Pancreas (tissue), 10 donors: ENCODE measurements around the gene FAM200A. TPM values are rescaled to one million over a fixed set of nuclear protein-coding genes. Genes with fewer than 3 reads are reported as not detected.
"Not testable (repeated sequence)": the region's sequence is repeated elsewhere in the genome, so short reads cannot be mapped to it uniquely, and the experiment has no call there.

ENCODE experiments used
- ATAC-seq, 4 donors: fragments of 200-7000 bp; cut with Tn5 transposase; one replicate each; pipeline versions ENCODE4 v1.8.0 to v1.9.1; 2020; ENCODE audit warnings: mild to moderate bottlenecking in 4 of 4, moderate library complexity in 4 of 4
- DNase-seq, 6 donors: peaks; one replicate each; pipeline ENCODE4 v3.0.0-alpha.2; 2020
- FAIRE-seq: peaks from 2 replicates; lab custom pipeline; 2012; peaks lifted over from hg19 to GRCh38; lab: Jason Lieb, UNC
- H3K27ac ChIP-seq, 4 donors: fragments of 200-600 bp; sonication (generic); 1 replicate in 3 of 4; 2 replicates in 1 of 4; pipeline versions ENCODE4 v1.5.0 to v1.8.0; 2020
- H3K27me3 ChIP-seq, 4 donors: fragments of 200-600 bp; one replicate each; pipeline ENCODE4 v1.8.0; 2021
- H3K36me3 ChIP-seq, 3 donors: fragments of 200-600 bp; sonication (generic) in 1 of 3; one replicate each; pipeline versions ENCODE4 v1.5.0 to v1.8.0; 2020 to 2021
- H3K4me1 ChIP-seq, 3 donors: fragments of 200-600 bp; one replicate each; pipeline ENCODE4 v1.8.0; 2021
- H3K4me3 ChIP-seq, 4 donors: fragments of 200-600 bp; sonication (generic) in 2 of 4; one replicate each; pipeline versions ENCODE4 v1.5.0 to v1.8.0; 2020 to 2021
- H3K9me3 ChIP-seq, 4 donors: fragments of 200-600 bp; one replicate each; pipeline ENCODE4 v1.8.0; 2021
- CTCF ChIP-seq, 4 donors: fragments of 200-600 bp; sonication (generic) in 3 of 4; IDR thresholded peaks; one replicate each; pipeline versions ENCODE4 v1.5.0 to v1.8.0; 2021; ENCODE audit warnings: antibody characterized with exemption in 4 of 4
- WGBS, 2 donors: extraction: QIAGEN DNeasy Blood & Tissue Kit; methylation state at CpG; one replicate each; pipeline ENCODE4 v1.1.7; 2013; 5-methylcytosine and 5-hydroxymethylcytosine counted together
- intact Hi-C, 3 donors: fragments of 100-400 bp; cut with DNase I; formaldehyde crosslinking; loops; one replicate each; pipeline versions ENCODE4 v1.11.1 to v1.14.2; 2022
- polyA plus RNA-seq, 2 donors: library from polyadenylated mRNA; stranded (reverse); fragments of 200-250 nt; gene quantifications; one replicate each; pipeline ENCODE4 v1.2.3, GENCODE V29; 2013
- total RNA-seq, 6 donors: library from RNA; stranded (reverse); fragmentation: NEBNext Ultra II Directional in 4 of 6; extraction: Animal tissue kit (Norgen Biotek cat#: 25700) in 4 of 6; gene quantifications; one replicate each; pipeline versions ENCODE4 v1.2.1 to v1.2.4, GENCODE V29; 2021 to 2023
- donor health status: healthy with polysubstance abuse.
- donor health status: DM: no; HTN: no; CAD: no; lungs with moderate emphysema.
- donor health status: DM: no; HTN: no; CAD: no.
- donor health status: control.
- donor health status: control.
- donor health status: Bipolar disorder and iron deficiency.
- donor health status: DM: yes; HTN: yes; CAD: no.
- donor health status: DM: no; HTN: no; CAD: no.
- donor health status: DM: no; HTN: no; CAD: no.
- donor health status: DM: yes; HTN: yes; CAD: no.

The FAM200A gene
- total and polyA plus RNA-seq, 8 donors, result 1.7 to 4.3 (median 2.4) TPM

- H3K27ac ChIP-seq, result no peak overlapping the region
Observed at GRCh38 chr7:99576251-99576650, 24.3 kb upstream of the FAM200A start.

DNA sequence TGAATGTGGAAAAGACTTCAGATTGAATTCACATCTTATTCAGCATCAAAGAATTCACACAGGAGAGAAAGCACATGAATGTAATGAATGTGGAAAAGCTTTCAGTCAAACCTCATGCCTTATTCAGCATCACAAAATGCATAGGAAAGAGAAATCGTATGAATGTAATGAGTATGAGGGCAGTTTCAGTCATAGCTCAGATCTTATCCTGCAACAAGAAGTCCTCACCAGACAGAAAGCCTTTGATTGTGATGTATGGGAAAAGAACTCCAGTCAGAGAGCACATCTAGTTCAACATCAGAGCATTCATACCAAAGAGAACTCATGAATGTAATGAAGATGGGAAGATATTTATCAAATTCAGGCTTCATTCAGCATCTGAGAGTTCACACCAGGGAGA, 21.3 kb upstream of the FAM200A start:
- no peaks in the 10 kb centered on the region for H3K9me3 ChIP-seq
- H3K4me1 ChIP-seq, result no peaks in the 10 kb centered on the region
- no peak overlapping the region for H3K4me3 ChIP-seq
- TF ChIP-seq CTCF (IDR thresholded peaks at IDR 0.05), result no peak
- FAIRE-seq (no peak), DNase-seq (no peak), ATAC-seq (no peak)
- H3K27ac ChIP-seq, result no peak overlapping the region
- peaks cover 0 to 32% (median 8%) of the 10 kb centered on the region in 3 donors for H3K36me3 ChIP-seq
- WGBS, 2 donors, result 90 to 100% methylated on average over 1 of the region's 1 CpG
- no peaks in the 10 kb centered on the region for H3K27me3 ChIP-seq
- intact Hi-C loops, result no loop called here

More at GRCh38 chr7:99576251-99576650, 24.3 kb upstream of the FAM200A start:
- no peaks in the 10 kb centered on the region for H3K27me3 ChIP-seq
- no peaks in the 10 kb centered on the region for H3K9me3 ChIP-seq
- H3K4me3 ChIP-seq, result no peak overlapping the region
- DNase-seq (no peak), FAIRE-seq (no peak), ATAC-seq (no peak)
- H3K4me1 ChIP-seq, result no peaks in the 10 kb centered on the region
- no peak for TF ChIP-seq CTCF (IDR thresholded peaks at IDR 0.05)
- 68 to 82% methylated on average over 3 of the region's 3 CpGs for WGBS, 2 donors
- H3K36me3 ChIP-seq, result peaks cover 0 to 24% (median 8%) of the 10 kb centered on the region in 3 donors
- intact Hi-C loops, result no loop called here

- intact Hi-C loops, result no loop called here
- H3K27ac ChIP-seq, result no peak overlapping the region
- WGBS, 2 donors, result 96% methylated on average over 3 of the region's 3 CpGs
- peaks cover 0 to 34% (median 8%) of the 10 kb centered on the region in 3 donors for H3K36me3 ChIP-seq
- no peak for TF ChIP-seq CTCF (IDR thresholded peaks at IDR 0.05)
- H3K4me1 ChIP-seq, result no peaks in the 10 kb centered on the region
- DNase-seq (no peak), ATAC-seq (no peak), FAIRE-seq (no peak)
- H3K9me3 ChIP-seq, result no peaks in the 10 kb centered on the region
- H3K27me3 ChIP-seq, result no peaks in the 10 kb centered on the region
- no peak overlapping the region for H3K4me3 ChIP-seq
Observed at GRCh38 chr7:99571768-99572167, 19.9 kb upstream of the FAM200A start.

- H3K4me1 ChIP-seq, ATAC-seq, H3K9me3 ChIP-seq, intact Hi-C loops, FAIRE-seq, DNase-seq, H3K27ac ChIP-seq, H3K4me3 ChIP-seq, H3K27me3 ChIP-seq: not testable (repeated sequence)
- H3K36me3 ChIP-seq, result peaks cover 7 to 49% (median 12%) of the 10 kb centered on the region in 3 donors
- 94 to 95% methylated on average over 7 of the region's 7 CpGs for WGBS, 2 donors
Observed at GRCh38 chr7:99568770-99569169, 16.9 kb upstream of the FAM200A start.

GRCh38 chr7:99563650-99564049, 11.7 kb upstream of the FAM200A start:
- 88 to 89% methylated on average over 10 of the region's 10 CpGs for WGBS, 2 donors
- H3K9me3 ChIP-seq, result no peaks in the 10 kb centered on the region
- intact Hi-C loops, result no loop called here
- no peak for TF ChIP-seq CTCF (IDR thresholded peaks at IDR 0.05)
- ATAC-seq (no peak), DNase-seq (no peak), FAIRE-seq (no peak)
- H3K27ac ChIP-seq, result no peak overlapping the region
- H3K4me1 ChIP-seq, result peaks cover 7 to 11% (median 7%) of the 10 kb centered on the region in 3 donors
- H3K4me3 ChIP-seq, result no peak overlapping the region
- peaks cover 10 to 55% (median 29%) of the 10 kb centered on the region in 3 donors for H3K36me3 ChIP-seq
- H3K27me3 ChIP-seq, result no peaks in the 10 kb centered on the region
